Endometrial microvascular endothelial cells (primary cell): ENCODE data around the gene FZD8. TPM values are rescaled to one million over a fixed set of nuclear protein-coding genes. Genes with fewer than 3 reads are reported as not detected.

ENCODE experiments used
- in situ Hi-C: cut with HindIII; loops from 2 replicates; pipeline ENCODE4 v1.10.0; 2017; ENCODE audit warnings: low sequenced_read_pairs, low pct_unique_long_range_greater_than_20kb; ENCODE audit errors: inconsistent ontology term
- total RNA-seq: library from RNA; depleted of rRNA; stranded (reverse); fragments of >200 nt; gene quantifications from one replicate; pipeline ENCODE4 v1.2.3, GENCODE V29; 2015; ENCODE audit errors: inconsistent ontology term

Gene FZD8
- total RNA-seq, 1 donor from 2014 or later, result 30.9 TPM

- in situ Hi-C loops, result loop anchor here (25.0 kb wide), 1 partner anchor 1144 kb away; no protein-coding TSS in a partner anchor
Observed at GRCh38 chr10:35643151-35644049, 1.3 kb upstream of the FZD8 start.

GRCh38 chr10:35642793-35643114 is 658 bp upstream of the FZD8 start:
- in situ Hi-C loops, result loop anchor here (25.0 kb wide), 1 partner anchor 1145 kb away; no protein-coding TSS in a partner anchor

GRCh38 chr10:35641676-35642034 is 441 bp downstream of the FZD8 start:
- in situ Hi-C loops, result loop anchor here (25.0 kb wide), 1 partner anchor 1146 kb away; no protein-coding TSS in a partner anchor

- in situ Hi-C loops, result loop anchor here (25.0 kb wide), 1 partner anchor 1146 kb away; no protein-coding TSS in a partner anchor
Observed at GRCh38 chr10:35640951-35641675, 983 bp downstream of the FZD8 start.

GRCh38 chr10:35640474-35640873 is 1.6 kb downstream of the FZD8 start:
- in situ Hi-C loops, result loop anchor here (25.0 kb wide), 1 partner anchor 1147 kb away; no protein-coding TSS in a partner anchor

- in situ Hi-C loops, result loop anchor here (25.0 kb wide), 1 partner anchor 1147 kb away; no protein-coding TSS in a partner anchor
Observed at GRCh38 chr10:35639728-35640401, 2.2 kb downstream of the FZD8 start.

- in situ Hi-C loops, result loop anchor here (25.0 kb wide), 1 partner anchor 1148 kb away; no protein-coding TSS in a partner anchor
Observed at GRCh38 chr10:35639021-35639727, 2.9 kb downstream of the FZD8 start.

- in situ Hi-C loops, result loop anchor here (25.0 kb wide), 1 partner anchor 1149 kb away; no protein-coding TSS in a partner anchor
Observed at GRCh38 chr10:35638101-35638500, 4.0 kb downstream of the FZD8 start.

GRCh38 chr10:35637462-35637861 is 4.6 kb downstream of the FZD8 start:
- in situ Hi-C loops, result loop anchor here (25.0 kb wide), 1 partner anchor 1150 kb away; no protein-coding TSS in a partner anchor

- in situ Hi-C loops, result loop anchor here (25.0 kb wide), 1 partner anchor 1150 kb away; no protein-coding TSS in a partner anchor
Observed at GRCh38 chr10:35636956-35637355, 5.1 kb downstream of the FZD8 start.

- in situ Hi-C loops, result loop anchor here (25.0 kb wide), 1 partner anchor 1152 kb away; no protein-coding TSS in a partner anchor
Observed at GRCh38 chr10:35635576-35635975, 6.5 kb downstream of the FZD8 start.

GRCh38 chr10:35633006-35633980 is 8.8 kb downstream of the FZD8 start:
- in situ Hi-C loops, result loop anchor here (25.0 kb wide), 1 partner anchor 1154 kb away; no protein-coding TSS in a partner anchor

GRCh38 chr10:35632027-35632426 is 10.1 kb downstream of the FZD8 start:
- in situ Hi-C loops, result loop anchor here (25.0 kb wide), 1 partner anchor 1155 kb away; no protein-coding TSS in a partner anchor

GRCh38 chr10:35631404-35631803 is 10.7 kb downstream of the FZD8 start:
- in situ Hi-C loops, result loop anchor here (25.0 kb wide), 1 partner anchor 1156 kb away; no protein-coding TSS in a partner anchor

GRCh38 chr10:35626971-35627507 is 15.1 kb downstream of the FZD8 start:
- in situ Hi-C loops, result loop anchor here (25.0 kb wide), 1 partner anchor 1160 kb away; no protein-coding TSS in a partner anchor

GRCh38 chr10:35614312-35614711 is 27.8 kb downstream of the FZD8 start:
- in situ Hi-C loops, result no loop called here
